ENCODE results near the gene OR8G1.
A peak's percentile ranks its signal among the peaks of the same experiment; 100 is the strongest.
"Not testable (repeated sequence)": the region's sequence is repeated elsewhere in the genome, so short reads cannot be mapped to it uniquely, and the experiment has no call there.

The OR8G1 gene

DNA sequence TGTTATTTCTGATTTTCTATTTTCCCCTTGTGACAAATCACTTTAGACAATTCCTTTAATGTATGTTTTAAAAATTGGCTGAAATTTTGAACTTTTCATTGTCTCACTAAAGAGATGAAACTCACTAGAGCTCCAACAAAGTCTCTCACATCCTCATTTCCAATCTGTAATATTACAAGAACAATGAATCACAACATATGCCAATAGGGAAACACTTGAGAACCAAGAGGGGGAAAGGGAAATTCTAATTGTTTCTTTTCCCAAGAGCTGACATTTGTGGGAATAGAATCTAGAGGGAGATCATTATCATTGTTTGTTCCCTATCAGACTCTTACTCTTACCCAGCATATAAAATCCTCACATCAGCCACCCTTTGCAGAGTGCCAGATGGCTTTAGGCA lies 29.6 kb upstream of the OR8G1 start:
- Mint-ChIP-seq H3K36me3 (ENCODE audit: low read depth) (no peaks in the 10 kb centered on the region), H3K4me3 (no peak overlapping the region), H3K27me3 (no peaks in the 10 kb centered on the region), H3K9me3 (no peaks in the 10 kb centered on the region), H3K4me1 (no peaks in the 10 kb centered on the region), H3K27ac (no peak overlapping the region)
- no peak for ATAC-seq
- no peak for DNase-seq

DNA sequence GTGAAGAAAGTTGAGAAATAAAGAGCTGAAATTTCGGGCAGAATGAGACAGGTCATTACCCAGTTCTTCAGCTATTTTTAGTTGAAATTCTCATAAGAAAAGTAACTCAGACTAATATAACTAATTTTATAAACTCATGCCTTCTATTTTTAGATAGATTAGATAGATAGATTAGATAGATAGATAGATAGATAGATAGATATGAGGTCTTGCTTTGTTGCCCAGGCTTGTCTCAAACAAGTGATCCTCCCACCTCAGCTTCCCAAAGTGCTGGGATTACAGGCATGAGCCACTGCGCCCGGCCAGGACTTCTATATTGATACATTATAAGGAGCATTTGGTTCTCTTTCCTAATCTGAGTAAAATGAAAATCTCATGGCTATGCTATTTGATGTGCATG lies 26.9 kb upstream of the OR8G1 start:
- DNase-seq, result no peak
- ATAC-seq, result no peak
- Mint-ChIP-seq H3K4me1 (no peaks in the 10 kb centered on the region), H3K27ac (no peak overlapping the region), H3K9me3 (no peaks in the 10 kb centered on the region), H3K27me3 (no peaks in the 10 kb centered on the region), H3K36me3 (ENCODE audit: low read depth) (no peaks in the 10 kb centered on the region), H3K4me3 (no peak overlapping the region)

DNA sequence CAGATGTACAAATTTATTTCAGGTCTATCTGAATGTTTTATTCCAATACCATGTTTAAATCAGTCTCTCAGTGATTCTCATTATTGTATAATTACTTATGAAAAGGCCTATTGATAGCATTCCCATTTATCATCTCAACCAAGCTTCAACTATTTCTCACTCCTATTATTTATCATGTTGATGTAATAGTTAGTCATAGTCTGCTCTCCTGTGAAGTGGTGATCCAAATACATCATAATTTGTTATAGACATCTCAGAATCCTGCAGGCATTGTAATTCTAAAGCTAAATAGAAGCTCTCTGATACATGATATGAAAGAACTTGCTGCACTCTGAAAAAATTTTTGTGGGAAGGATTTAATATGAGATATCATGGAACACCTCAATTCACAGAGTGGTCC lies 21.8 kb upstream of the OR8G1 start:
- ATAC-seq, result no peak
- H3K4me1 Mint-ChIP-seq, result no peaks in the 10 kb centered on the region
- no peak overlapping the region for H3K4me3 Mint-ChIP-seq
- no peak for DNase-seq
- H3K27ac Mint-ChIP-seq, result no peak overlapping the region
- H3K27me3 Mint-ChIP-seq, result no peaks in the 10 kb centered on the region
- H3K36me3 Mint-ChIP-seq (ENCODE audit: low read depth), result no peaks in the 10 kb centered on the region
- H3K9me3 Mint-ChIP-seq, result no peaks in the 10 kb centered on the region

DNA sequence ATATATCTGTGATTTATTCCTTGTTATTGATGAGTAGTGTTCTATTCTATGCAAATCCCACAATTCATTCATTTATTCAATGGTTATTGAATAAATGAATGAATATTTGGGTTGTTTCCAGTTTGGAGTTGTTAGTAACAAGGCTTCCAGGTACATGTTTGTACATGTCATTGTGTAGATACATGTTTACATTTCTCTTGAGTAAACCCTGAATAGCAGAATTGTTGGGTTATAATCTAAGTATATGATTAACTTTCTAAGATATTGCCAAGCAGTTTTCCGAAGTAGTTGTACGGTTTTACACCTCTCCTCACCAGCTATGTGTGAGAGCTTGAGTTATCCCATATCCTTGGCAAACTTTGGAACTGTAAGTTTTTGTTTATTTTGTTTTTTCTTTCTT lies 18.5 kb upstream of the OR8G1 start:
- ATAC-seq (no peak), DNase-seq (no peak)
- H3K27me3 Mint-ChIP-seq, result no peaks in the 10 kb centered on the region
- no peak overlapping the region for H3K27ac Mint-ChIP-seq
- H3K9me3 Mint-ChIP-seq, result no peaks in the 10 kb centered on the region
- H3K36me3 Mint-ChIP-seq (ENCODE audit: low read depth), result no peaks in the 10 kb centered on the region
- H3K4me1 Mint-ChIP-seq, result no peaks in the 10 kb centered on the region
- H3K4me3 Mint-ChIP-seq, result no peak overlapping the region

DNA sequence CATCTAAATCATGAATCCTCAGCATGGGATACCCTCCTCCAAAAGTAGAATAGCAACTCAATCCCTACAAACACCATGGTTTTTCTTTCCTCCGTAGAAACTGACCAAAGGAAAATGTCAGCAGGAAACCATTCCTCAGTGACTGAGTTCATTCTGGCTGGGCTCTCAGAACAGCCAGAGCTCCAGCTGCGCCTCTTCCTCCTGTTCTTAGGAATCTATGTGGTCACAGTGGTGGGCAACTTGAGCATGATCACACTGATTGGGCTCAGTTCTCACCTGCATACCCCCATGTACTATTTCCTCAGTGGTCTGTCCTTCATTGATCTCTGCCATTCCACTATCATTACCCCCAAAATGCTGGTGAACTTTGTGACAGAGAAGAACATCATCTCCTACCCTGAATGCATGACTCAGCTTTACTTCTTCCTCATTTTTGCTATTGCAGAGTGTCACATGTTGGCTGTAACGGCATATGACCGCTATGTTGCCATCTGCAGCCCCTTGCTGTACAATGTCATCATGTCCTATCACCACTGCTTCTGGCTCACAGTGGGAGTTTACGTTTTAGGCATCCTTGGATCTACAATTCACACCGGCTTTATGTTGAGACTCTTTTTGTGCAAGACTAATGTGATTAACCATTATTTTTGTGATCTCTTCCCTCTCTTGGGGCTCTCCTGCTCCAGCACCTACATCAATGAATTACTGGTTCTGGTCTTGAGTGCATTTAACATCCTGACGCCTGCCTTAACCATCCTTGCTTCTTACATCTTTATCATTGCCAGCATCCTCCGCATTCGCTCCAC lies 16.1 kb upstream of the OR8G1 start:
- not testable (repeated sequence) for ATAC-seq; H3K27ac Mint-ChIP-seq; DNase-seq; H3K27me3 Mint-ChIP-seq; H3K9me3 Mint-ChIP-seq; H3K4me3 Mint-ChIP-seq; H3K36me3 Mint-ChIP-seq (ENCODE audit: low read depth); H3K4me1 Mint-ChIP-seq

DNA sequence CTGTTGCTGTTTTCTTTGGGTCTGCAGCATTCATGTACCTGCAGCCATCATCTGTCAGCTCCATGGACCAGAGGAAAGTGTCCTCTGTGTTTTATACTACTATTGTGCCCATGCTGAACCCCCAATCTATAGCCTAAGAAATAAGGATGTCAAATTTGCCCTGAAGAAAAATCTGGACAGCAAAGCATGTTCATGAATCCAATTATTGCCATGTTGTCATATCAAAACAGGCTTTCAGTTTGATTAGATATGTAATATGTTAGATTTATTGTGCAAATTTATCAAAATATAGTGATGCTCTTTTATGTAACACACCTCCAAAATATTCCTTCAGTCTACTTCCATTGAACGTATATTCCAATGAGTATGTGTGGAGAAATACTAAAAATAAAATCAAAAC lies 15.4 kb upstream of the OR8G1 start:
- Mint-ChIP-seq H3K36me3 (ENCODE audit: low read depth) (no peaks in the 10 kb centered on the region), H3K27me3 (peaks cover 4% of the 10 kb centered on the region), H3K9me3 (no peaks in the 10 kb centered on the region), H3K4me3 (no peak overlapping the region), H3K4me1 (no peaks in the 10 kb centered on the region), H3K27ac (no peak overlapping the region)
- DNase-seq (no peak), ATAC-seq (no peak)

DNA sequence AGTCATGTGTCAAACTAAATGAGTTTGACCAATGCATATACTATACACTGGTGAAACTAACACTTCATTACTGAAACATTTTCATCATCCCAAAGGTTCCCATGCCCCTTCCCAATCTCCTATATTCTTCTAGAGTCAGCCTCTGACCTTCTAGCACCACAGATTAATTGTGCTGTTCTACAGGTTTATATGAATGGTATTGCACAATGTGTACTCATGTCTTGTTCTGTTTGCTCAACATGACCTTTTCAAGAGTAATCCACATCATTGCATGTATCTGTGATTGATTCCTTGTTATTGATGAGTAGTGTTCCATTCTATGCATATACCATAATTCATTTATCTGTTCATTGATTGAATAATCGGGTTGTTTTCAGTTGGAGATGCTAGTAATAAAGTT lies 7.5 kb upstream of the OR8G1 start:
- Mint-ChIP-seq H3K9me3 (no peaks in the 10 kb centered on the region), H3K27ac (no peak overlapping the region), H3K36me3 (ENCODE audit: low read depth) (no peaks in the 10 kb centered on the region), H3K4me1 (no peaks in the 10 kb centered on the region), H3K4me3 (no peak overlapping the region), H3K27me3 (no peaks in the 10 kb centered on the region)
- DNase-seq (no peak), ATAC-seq (no peak)

DNA sequence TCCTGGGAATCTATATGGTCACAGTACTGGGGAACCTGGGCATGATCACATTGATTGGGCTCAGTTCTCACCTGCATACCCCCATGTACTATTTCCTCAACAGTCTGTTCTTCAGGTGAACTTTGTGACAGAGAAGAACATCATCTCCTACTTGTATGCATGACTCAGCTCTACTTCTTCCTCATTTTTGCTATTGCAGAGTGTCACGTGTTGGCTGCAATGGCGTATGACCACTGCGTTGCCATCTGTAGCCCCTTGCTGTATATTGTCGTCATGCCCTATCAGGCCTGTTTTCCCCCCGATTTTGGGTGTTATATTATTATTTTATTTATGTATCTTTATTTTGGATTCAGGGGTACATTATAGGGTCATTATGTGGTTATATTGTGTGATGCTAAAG lies 2.4 kb upstream of the OR8G1 start:
- ATAC-seq, result no peak
- DNase-seq, result no peak
- Mint-ChIP-seq H3K9me3 (no peaks in the 10 kb centered on the region), H3K36me3 (ENCODE audit: low read depth) (no peaks in the 10 kb centered on the region), H3K4me1 (no peaks in the 10 kb centered on the region), H3K27ac (no peak overlapping the region), H3K27me3 (peaks cover 5% of the 10 kb centered on the region), H3K4me3 (no peak overlapping the region)

DNA sequence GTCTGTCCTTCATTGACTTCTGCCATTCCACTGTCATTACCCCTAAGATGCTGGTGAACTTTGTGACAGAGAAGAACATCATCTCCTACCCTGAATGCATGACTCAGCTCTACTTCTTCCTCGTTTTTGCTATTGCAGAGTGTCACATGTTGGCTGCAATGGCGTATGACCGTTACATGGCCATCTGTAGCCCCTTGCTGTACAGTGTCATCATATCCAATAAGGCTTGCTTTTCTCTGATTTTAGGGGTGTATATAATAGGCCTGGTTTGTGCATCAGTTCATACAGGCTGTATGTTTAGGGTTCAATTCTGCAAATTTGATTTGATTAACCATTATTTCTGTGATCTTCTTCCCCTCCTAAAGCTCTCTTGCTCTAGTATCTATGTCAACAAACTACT lies 9.0 kb downstream of the OR8G1 start:
- not testable (repeated sequence) for H3K27me3 Mint-ChIP-seq; H3K9me3 Mint-ChIP-seq; H3K36me3 Mint-ChIP-seq (ENCODE audit: low read depth); H3K4me3 Mint-ChIP-seq; H3K27ac Mint-ChIP-seq; H3K4me1 Mint-ChIP-seq; ATAC-seq; DNase-seq

DNA sequence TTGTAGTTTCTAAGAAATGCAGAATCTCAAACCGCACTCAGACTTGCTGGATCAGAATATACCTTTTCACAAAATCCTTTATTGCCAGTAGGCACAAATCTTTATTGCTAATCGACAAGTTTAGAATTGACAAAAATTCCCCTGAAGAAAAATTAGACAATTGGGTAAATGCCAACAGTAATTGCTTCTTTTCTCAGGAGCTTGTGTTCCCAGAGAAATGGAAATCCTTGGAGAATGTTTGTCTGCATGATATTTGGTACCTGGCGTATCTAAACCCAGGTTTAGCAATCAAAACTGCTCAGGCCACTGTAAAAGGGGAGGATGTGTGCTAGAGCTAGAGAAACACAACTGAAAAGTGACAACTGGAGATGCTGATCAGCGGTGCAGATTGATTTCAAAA lies 15.2 kb downstream of the OR8G1 start, which contains the start of gene OR8G5:
Gene OR8G5 (plus strand): TSS at position 301 of the 400 bp plus-strand sequence. CDS start 8,556 bp downstream, outside the sequence.
- Mint-ChIP-seq H3K9me3 (no peaks in the 10 kb centered on the region), H3K36me3 (ENCODE audit: low read depth) (no peaks in the 10 kb centered on the region), H3K4me3 (no peak within 1 kb of the TSS), H3K4me1 (no peaks in the 10 kb centered on the region), H3K27ac (no peak within 1 kb of the TSS), H3K27me3 (peaks cover 4% of the 10 kb centered on the region)
- ATAC-seq (no peak), DNase-seq (no peak)

DNA sequence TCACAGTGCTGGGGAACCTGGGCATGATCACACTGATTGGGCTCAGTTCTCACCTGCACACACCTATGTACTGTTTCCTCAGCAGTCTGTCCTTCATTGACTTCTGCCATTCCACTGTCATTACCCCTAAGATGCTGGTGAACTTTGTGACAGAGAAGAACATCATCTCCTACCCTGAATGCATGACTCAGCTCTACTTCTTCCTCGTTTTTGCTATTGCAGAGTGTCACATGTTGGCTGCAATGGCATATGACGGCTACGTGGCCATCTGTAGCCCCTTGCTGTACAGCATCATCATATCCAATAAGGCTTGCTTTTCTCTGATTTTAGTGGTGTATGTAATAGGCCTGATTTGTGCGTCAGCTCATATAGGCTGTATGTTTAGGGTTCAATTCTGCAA lies 24.1 kb downstream of the OR8G1 start:
- not testable (repeated sequence) for H3K4me1 Mint-ChIP-seq; ATAC-seq; H3K36me3 Mint-ChIP-seq (ENCODE audit: low read depth); H3K4me3 Mint-ChIP-seq; H3K27ac Mint-ChIP-seq; DNase-seq; H3K9me3 Mint-ChIP-seq; H3K27me3 Mint-ChIP-seq

DNA sequence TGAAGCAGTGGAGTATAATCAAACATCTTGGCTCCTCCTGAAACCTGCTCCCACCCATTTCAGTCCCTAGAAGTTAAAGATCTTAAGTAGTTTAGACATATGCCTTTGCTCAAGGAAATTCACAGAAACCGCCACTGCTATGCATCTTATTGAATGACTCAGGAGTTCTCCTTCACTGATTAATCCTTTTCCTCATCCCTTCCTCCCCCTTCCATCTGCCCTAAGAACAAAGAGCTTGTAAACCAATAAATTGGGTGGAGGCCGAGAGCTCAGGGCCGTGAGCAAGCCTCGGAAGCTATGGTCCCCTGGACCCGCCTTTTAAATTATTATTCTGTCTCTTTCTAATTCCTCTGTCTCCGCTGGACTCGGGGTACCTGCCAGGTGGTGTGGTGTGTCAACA lies 30.0 kb downstream of the OR8G1 start:
- ATAC-seq; H3K9me3 Mint-ChIP-seq; H3K4me3 Mint-ChIP-seq; H3K4me1 Mint-ChIP-seq; DNase-seq; H3K27ac Mint-ChIP-seq; H3K27me3 Mint-ChIP-seq; H3K36me3 Mint-ChIP-seq (ENCODE audit: low read depth): not testable (repeated sequence)

DNA sequence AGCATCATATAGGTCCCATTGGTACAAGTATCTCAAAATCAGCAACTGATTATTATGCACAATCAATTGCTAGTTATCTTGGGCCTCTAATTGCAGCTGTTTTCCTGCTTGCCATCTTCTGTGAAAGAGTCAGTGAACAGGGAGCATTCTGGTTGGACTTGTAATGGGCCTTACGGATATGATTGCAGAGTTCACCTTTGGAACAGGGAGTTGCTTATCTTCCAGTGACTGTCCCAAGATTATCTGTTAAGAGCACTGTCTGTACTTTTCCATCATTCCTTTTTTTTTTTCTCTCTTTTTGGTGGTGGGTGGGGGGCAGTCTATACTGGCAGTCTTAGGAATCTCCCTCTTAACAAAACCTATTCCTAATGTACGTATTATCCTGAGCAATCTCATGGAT lies 33.1 kb downstream of the OR8G1 start:
- no peak overlapping the region for H3K4me3 Mint-ChIP-seq
- ATAC-seq (no peak), DNase-seq (no peak)
- no peak overlapping the region for H3K27ac Mint-ChIP-seq
- no peaks in the 10 kb centered on the region for H3K9me3 Mint-ChIP-seq
- H3K36me3 Mint-ChIP-seq (ENCODE audit: low read depth), result no peaks in the 10 kb centered on the region
- H3K4me1 Mint-ChIP-seq, result peaks cover 11% of the 10 kb centered on the region
- no peaks in the 10 kb centered on the region for H3K27me3 Mint-ChIP-seq

DNA sequence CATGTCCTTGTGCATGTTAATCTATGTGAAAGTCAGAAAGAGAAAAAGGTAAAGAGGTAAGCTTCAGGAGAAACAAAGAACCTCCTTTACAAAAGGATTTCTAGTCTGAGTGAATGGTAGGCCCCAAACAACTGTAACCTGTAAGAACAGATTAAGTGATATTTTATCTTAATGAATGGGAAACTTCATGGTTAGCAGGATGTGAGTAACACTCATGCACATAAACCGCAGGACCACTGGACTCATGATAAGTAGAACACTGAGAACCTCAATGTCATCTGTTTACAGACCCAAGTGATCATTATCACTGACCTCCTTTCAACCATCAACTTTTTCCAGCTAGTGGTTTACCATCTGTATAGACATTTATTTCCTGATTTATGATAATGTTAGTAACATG lies 35.2 kb downstream of the OR8G1 start:
- peaks cover 3% of the 10 kb centered on the region for H3K27me3 Mint-ChIP-seq
- H3K4me1 Mint-ChIP-seq, result peaks cover 11% of the 10 kb centered on the region
- H3K36me3 Mint-ChIP-seq (ENCODE audit: low read depth), result no peaks in the 10 kb centered on the region
- no peak overlapping the region for H3K27ac Mint-ChIP-seq
- no peak overlapping the region for H3K4me3 Mint-ChIP-seq
- peaks cover 9% of the 10 kb centered on the region for H3K9me3 Mint-ChIP-seq
- DNase-seq (no peak), ATAC-seq (peak; percentile 83)

DNA sequence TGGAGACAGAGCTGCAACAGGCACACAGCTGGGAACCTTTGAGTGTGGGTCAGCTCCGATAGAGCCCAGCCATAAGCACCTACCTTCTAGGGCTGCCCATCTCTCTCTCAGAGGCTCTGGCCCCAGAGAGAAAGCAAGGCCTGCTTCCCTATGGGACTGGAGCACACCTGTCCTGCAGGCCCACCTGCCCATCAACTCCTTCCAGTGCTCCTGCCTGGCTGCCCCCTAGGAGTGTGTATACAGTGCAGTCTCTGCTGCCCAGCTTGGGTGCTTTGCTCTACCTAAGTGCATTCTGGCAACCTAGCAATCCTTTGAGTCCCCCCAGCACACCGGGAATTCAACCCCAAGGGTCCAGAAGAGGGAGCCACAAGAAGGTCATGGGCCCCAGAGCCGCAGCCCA lies 36.3 kb downstream of the OR8G1 start:
- peaks cover 11% of the 10 kb centered on the region for H3K4me1 Mint-ChIP-seq
- ATAC-seq (peak; percentile 8), DNase-seq (no peak)
- H3K9me3 Mint-ChIP-seq, result peaks cover 9% of the 10 kb centered on the region
- no peak overlapping the region for H3K27ac Mint-ChIP-seq
- no peak overlapping the region for H3K4me3 Mint-ChIP-seq
- H3K36me3 Mint-ChIP-seq (ENCODE audit: low read depth), result no peaks in the 10 kb centered on the region
- H3K27me3 Mint-ChIP-seq, result peaks cover 3% of the 10 kb centered on the region

DNA sequence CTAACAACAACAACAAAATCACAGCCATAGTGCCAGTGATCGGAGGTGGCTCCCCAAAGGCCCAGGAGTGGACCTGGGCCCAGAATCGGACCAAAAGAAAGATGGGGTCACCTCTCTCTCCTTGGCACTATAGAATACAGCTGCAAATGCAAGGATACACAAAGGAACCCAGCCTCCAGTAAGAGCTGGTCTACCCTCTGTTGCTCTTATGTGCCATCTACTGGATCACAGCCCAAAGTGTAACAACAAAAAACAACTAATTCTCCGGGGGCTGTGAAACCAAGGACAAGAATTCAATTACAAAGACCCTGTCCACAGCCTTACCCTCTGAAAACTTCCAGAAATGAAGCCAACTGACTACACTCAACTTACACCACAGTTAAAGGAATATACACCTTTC lies 36.9 kb downstream of the OR8G1 start:
- ATAC-seq (no peak), DNase-seq (no peak)
- Mint-ChIP-seq H3K27me3 (peaks cover 3% of the 10 kb centered on the region), H3K36me3 (ENCODE audit: low read depth) (no peaks in the 10 kb centered on the region), H3K4me3 (no peak overlapping the region), H3K4me1 (peaks cover 11% of the 10 kb centered on the region), H3K9me3 (peaks cover 9% of the 10 kb centered on the region), H3K27ac (no peak overlapping the region)

Data from activated naive CD8-positive, alpha-beta T cell treated with anti-CD3 and anti-CD28 coated beads, Interleukin-2, amount 50 U/mL, for 24 hours (primary cell).